Stimulated activated CD8-positive, alpha-beta memory T cell treated with anti-CD3 and anti-CD28 coated beads, Interleukin-15, amount 100 ng/mL, for 4 hours (primary cell): Measurements from ENCODE around the gene TBC1D16.
"Not testable (repeated sequence)": the region's sequence is repeated elsewhere in the genome, so short reads cannot be mapped to it uniquely, and the experiment has no call there.

Experiments
- DNase-seq, 2 donors: peaks; one replicate each; pipeline ENCODE4 v3.0.0-alpha.2; 2020; ENCODE audit warnings: low read depth in 2 of 2

Gene TBC1D16

DNA sequence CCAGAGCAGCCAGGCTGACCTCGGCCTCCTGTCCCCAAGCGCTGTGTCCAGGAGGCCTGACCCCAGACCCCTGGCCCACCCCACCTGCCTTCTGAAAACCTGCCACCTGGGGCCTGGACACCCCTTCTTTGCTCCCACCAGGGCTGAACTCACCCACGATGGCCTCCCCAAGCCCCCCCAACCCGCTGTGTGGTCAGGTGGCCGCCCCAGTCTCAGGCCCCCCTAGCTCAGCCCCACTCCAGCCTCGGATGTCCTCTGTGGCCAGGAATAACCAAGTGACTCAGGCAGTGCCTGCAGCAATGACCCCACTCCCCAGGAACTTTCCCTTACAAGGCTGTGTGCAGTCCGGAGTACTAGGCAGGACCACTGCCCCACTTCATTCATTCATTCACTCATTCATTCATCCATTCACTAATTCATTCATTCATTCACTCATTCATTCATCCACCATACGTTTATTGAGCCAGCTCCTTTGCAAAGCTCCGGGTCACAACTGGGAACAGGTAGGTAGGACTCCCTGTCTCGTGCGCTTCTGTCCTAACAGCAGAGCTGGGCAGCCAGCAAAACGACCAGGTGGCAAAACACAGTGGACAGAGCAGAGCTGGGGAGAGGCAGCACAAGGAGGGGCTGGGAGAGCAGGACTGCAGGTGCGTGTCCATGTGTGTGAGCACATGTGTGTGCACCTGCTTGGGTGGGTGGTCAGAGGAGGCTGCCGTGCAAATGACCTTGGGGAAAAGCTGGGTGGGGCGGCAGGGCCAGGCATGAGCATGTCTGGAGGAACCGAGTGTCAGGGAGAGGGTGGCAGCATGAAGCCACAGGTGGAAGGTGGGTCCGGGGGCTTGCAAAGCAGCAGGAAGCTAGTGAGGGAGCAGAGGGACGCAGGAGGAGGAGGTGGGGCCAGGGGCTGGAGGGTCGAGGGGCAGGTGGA is 120.6 kb downstream of the TBC1D16 start:
- no peak for DNase-seq

DNA sequence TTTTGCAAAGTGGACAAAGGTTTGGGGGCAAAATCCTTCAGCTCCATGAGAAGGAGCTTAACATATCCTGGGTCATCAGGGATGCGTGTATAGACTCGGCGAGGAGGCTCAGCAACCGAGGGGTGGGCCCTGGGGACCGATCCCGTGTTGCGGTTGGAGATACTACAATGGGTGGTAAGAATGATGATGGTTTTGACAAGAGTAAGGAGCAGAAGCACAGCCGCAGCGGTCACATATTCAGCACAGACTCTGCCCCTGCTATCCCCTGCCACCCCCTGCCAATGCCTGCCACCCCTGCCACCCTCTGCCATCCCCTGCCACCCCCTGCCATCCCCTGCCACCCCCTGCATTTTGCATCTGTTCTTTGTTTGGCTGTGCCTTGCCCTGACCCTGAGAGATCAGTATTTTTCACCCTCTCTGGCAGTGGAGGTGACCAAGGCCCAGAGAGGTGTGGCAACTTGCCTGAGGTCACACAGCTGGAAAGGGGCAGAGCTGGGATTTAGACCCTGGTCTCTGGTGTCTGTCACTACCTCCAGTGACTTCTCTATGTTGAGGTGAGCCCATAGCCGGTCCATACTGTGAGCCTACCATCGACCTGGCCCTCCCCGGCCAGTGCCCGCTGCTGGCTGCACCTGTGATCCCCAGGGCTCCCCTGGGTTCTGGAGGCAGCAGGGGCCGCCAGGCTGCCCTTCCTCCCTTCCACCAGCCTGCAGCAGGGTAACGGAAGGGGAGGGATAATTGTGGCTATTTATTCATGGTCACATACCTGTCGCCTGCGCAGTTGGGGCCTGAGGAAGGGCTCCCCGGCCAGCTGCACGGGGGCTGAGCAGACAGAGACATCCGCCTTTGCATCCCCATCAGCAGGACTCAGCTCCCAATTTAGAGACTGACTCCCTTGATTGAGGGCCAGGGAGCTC is 121.5 kb downstream of the TBC1D16 start:
- DNase-seq: no peak

DNA sequence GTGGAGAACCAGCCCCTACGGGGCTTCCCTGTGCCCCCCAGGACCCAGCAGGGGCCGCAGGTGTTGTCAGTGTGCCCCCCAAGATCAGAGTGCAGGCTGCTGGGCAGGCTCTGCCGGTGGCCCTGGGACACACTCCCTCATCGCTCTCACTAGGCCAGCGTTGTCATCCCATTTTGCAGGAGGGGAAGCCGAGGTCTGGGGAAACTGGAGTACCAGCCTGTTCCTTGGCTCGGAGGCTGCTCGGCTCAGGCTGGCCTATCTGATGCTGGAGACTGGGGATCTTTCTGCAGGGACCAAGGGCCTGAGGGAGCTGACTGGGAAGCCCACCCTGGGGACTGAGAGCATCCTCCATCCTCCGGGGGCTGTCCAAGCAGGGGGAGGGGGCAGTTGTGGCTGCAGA is 122.2 kb downstream of the TBC1D16 start:
- DNase-seq: no peak

DNA sequence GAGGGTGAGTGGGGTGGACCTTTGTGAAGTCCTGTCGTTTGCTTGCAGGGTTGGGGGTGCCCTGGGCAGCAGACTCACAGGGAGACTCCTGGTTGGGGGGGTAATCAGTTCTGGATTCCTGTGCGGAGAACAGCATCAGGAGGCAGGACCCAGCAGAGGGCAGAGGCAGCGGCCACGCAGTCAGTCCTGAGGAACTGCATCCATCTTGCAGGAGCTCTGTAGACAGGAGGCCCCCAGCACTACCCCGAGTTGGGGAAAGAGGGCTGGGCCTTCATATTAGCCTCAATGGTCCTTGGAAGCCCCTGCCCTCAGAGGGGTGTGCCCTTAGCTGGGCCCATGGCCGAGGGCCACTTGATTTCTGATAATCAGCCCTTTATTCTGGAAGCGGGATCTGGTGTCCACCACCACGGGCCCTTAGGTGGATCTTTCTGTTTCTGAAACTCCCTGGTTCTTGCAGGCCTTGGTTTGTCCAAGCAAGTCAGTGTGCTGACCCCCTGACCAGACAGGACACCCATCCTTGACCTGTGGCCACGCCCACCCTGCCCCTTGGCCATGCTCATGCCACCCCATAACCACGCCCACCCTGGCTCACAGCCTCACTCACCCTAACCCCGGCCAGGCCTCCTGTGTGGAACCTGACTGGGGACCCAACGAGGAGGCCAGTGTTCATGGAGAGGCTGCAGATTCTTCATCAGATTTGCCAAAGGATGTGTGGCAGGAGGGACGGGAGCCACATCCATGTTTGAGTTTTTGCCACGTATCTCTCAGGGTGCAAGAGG is 122.9 kb downstream of the TBC1D16 start:
- no peak for DNase-seq

DNA sequence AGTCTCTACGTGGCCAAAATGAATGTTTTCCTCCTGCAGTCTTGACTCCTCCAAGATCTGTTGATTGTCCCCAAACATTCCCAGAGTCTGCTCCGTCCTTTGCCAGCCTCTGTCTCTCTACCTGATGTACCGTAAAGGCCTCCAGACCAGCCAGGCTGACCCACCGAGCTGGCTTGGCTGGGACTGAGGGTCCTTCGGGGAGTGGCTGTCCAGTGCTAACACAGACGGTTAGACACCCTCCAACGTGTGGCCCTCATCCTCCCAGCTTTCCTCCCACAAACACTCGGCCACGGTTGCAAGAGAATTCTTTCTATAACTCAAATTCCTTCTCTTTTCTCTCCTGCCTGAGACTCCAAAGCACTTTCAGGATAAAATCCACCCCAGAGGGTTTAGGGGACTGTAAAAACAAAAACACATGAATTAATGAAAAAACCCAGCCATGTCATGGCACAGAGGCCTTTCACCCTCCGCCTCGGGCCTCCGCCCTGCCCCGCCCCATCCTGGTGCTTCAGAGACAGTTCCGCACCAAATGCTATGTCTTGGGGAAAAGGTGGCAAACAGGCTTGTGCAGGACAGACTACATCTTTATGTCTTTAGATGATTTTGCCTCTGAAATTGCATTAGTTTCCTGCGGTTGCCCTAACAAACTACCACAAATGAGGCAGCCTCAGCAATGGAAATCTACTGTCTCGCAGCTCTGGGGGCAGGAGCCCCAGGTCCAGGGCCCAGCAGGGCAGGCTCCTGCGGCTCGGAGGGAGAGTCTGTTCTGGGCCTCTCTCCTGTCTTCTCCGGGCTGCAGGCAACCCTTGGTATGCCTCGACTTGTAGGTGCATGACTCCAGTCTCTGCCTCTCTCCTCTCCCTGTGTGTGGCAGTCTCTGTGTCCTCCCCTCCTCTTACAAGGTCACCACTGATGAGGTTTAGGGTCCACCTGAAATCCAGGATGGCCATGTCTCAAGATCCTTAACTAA is 124.0 kb downstream of the TBC1D16 start:
- DNase-seq: no peak

DNA sequence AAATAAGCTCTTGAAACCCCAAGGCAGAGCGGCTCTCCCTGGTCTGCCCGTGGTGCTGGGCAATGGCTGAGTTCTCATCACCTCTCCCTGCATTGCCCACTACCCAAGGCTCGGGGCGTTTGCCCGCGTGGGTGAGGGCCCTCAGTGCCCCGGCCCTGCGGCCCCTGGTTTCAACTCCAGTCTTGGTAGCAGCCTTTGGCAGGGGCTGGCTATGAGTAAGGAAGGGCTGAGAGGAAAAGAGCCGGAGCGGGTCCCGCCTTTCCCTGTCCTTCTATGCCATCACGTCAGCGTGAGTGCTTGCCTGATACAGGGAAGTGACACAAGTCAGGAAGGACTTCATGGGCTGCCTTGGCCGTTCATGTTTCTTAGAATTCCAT is 124.7 kb downstream of the TBC1D16 start:
- DNase-seq: no peak

DNA sequence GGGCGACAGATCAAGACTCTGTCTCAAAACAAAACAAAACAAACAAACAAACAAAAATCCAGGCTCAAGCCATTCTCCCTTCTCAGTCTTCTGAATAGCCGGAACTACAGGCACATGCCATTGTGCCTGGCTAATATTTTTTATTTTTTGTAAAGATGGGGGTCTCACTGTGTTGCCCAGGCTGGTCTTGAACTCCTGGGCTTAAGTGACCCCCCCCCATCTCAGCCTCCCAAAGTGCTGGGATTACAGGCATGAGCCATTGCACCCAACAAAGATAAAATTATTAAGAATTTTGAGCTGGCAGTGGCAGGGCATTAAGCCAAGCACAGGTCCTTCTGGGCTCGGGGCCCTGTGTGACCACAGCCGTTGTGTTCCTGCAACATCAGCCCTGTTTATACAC is 126.6 kb downstream of the TBC1D16 start:
- DNase-seq: no peak

DNA sequence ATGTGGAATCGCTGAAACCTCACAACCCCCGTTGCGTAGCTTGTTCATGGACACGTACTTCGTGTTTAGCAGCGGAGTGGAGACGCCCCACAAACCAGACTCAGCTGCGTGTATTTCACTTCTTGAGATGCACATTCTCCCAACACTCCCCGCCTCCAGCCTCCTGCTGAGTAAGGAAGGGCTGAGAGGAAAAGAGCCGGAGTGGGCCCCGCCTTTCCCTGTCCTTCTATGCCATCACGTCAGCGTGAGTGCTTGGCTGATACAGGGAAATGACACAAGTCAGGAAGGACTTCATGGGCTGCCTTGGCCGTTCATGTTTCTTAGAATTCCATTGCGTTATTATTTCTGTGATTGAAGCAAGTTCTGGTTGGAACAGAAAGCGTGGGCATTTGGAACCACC is 127.8 kb downstream of the TBC1D16 start:
- DNase-seq: no peak

DNA sequence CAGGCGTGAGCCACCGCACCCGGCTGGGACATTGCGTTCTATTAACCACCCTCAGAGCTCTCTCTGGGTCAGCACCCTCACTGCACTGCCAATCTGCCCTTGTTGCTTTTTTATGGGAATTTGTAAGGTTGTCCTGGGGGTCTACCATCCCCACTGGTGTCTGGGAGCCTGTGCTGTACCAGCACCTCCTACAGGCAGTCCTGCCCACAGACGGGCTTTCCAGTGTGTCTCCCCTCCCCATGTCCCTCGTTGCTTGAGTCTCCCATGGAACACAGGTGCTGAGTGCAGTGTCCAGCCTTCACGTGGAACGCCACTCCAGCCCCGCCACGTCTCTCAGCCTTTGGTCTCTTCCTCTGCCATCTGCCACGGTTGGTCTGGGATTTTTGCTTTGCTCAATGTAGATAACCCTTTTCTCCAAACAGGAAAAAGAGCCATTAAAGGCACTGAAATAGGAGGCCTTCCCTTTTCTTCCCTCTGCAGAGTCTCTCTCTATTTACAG is 128.4 kb downstream of the TBC1D16 start:
- DNase-seq: no peak

DNA sequence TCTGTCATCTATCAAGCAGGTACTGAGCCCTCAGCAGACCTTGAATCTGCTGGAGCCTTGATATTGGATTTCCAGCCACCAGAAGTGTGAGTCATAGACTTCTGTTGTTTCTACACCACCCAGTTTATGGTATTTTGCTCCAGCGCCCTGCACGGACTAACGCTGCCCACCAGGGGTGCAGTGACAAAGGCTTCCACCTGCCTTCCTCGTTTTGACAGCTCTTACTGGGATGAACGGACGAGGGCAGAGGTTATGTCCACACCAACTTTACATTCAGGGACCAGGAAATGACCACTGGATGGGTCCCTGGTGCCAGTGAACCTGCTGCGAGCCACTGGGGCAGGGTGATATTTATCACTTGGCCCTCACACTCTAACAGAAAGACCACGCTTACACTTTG is 129.8 kb downstream of the TBC1D16 start:
- DNase-seq: no peak

DNA sequence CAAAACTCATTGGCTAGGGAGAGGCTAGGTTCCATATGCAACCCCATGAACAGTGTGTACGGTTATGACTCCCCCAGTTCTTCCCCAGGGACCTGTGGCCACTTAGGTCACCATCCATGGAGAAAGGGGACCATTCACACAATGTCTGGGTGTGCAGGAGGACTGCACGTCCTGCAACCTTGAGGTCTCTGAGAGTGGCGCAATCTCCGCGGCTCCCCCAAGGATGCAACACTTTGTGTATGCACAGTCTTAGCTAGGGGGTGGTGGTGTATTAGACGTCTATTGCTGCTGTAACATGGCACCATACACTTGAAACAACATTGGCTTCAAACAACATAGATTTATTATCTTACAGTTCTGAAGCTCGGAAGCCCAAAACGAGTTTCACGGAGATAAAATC is 130.8 kb downstream of the TBC1D16 start:
- no peak for DNase-seq

DNA sequence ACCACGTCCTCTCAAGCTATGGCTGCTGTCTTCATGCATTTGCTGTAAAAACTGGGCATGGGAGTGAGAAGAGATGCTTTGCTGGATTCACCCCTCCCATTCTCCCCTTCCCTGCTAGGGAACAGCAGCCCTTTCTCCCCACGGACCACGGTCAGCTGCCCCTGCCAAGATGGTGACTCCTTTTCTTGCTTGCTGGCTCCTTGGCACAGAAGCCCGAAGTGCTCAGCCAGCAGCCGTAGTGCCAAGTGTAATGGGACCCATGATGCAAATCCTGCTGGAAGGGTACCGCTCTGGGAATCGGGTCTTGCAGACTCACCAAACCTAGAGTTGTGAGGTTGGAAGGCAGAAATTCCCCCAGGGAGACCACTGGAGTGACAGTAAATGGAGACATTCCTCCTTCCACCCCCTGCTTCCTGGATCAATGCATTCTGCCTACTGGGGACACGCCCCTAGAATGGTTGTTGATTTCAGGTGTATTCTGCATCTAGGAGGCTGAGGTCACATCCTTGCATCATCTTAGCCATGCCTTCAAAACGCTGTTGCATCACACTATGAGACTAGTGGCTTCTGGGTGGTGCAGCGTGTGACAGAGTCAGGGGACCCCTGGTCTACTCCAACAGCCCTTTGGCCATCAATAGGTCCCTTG is 133.4 kb downstream of the TBC1D16 start:
- no peak for DNase-seq

DNA sequence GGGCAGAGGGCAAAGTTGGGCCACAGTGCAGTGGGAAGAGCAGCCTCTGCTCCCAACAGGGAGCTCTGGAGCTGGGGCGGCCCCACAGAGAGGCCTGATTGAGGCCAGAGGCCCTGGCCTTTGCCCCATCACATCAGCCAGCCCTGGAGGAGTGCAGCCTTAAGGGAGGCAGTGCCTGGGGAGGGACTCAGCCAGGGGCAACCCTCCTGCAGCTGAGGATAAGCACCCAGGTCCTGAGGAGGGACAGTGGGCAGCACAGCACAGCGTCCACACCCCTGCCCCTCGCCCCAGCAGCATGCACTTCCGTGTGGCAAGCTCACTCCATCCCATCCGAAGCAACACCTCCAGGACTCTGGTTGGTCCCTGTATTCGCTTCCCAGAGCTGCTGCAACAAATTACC is 134.5 kb downstream of the TBC1D16 start:
- DNase-seq: no peak

DNA sequence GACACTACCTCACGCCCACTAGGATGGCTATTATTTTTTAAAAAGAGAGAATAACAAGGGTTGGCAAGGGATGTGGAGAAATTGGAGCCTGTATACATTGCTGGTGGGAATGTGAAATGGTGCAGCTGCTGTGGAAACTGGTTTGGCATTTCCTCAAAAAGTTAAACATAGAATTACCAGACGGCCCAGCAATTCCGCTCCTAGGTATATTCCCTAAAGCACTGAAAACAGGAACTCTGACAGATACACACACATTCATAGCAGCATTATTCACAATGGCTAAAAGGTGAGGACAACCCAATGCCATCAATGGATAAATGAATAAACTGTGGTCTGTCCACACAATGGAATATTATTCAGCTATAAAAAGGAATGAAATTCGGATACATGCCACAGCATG is 136.1 kb downstream of the TBC1D16 start:
- DNase-seq: no peak

DNA sequence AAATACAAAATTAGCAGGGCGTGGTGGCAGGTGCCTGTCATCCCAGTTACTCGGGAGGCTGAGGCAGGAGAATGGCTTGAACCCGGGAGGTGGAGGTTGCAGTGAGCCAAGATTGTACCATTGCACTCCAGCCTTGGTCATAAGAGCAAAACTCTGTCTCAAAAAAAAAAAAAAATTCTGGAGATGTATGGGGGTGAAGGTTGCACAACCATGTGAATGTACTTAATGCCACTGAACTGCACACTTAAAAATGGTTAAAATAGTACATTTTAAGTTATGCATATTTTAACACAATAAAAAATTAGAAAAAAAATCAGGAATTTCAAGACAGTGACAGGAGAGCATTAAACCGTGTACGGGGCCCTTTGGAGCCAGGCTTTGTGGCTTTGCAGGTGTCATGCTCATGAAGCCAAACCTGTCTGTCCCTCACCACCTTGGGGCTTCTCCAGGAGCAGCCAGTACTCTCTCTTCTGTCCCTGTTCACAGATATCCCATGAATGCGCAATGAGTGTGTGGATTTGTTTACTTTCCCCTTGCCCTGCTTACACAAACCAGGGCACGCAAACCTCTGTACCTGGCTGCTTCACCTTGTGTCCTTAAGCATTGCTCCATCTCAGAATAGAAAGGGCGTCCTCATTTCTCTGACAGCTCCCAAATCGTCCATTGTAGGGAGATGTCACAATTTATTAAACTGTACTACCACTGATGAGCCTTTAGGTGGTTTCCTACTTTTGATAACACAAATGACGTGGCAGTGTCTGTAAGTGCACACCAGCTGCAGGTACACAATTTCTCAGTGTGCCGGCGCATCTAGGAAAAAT is 138.2 kb downstream of the TBC1D16 start:
- DNase-seq: no peak

DNA sequence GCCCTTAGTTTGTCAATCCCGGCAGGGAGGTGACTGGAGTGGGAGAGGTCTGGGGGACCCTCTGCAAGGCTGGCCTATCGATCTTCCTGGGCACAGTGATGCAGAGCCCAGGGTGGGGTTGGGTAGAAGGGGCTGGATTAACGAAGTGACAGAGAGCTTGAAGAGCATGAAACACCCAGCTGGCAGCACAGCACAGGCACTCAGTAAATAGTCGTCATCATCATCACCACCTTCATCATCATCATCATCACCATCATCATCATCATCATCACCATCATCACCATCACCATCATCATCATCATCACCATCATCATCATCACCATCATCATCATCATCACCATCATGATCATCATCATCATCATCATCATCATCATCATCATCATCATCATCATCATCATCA is 142.2 kb downstream of the TBC1D16 start:
- not testable (repeated sequence) for DNase-seq

DNA sequence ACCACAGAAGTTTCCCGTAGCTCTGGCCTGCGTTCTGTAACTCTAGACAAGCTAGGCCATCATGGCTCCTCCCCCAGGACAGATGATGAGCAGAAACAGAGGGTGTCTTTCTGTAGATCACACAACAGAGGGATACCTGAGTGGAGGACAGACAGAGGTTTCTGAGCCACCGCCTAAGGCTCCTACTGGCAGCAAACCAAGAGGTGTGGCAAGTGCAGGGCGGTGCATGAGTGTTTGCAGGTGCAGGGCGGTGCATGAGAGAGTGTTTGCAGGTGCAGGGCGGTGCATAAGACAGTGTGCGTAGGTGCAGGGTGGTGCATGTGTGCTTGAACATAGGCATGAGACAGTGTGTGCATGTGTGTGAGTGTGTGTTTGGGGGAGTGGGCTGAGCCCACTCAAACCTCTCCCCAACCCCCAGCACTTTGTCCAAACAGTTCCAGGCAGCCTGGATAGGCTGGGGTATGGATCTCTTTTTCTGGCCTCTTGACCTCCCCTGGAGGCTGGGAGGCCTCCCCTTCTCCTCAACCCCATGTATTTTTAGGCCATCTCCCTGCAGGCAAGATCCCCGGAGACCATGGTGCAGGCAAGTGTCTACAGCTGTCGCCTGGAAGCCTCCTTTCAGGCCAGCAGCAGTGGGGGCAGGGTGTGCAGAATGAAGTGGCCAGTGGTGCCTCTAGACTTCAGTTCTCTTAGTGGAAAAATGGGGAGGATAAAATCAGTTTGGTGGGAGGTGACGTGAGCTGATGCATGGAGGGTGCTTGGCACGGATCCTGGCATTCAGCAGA is 143.0 kb downstream of the TBC1D16 start:
- no peak for DNase-seq

DNA sequence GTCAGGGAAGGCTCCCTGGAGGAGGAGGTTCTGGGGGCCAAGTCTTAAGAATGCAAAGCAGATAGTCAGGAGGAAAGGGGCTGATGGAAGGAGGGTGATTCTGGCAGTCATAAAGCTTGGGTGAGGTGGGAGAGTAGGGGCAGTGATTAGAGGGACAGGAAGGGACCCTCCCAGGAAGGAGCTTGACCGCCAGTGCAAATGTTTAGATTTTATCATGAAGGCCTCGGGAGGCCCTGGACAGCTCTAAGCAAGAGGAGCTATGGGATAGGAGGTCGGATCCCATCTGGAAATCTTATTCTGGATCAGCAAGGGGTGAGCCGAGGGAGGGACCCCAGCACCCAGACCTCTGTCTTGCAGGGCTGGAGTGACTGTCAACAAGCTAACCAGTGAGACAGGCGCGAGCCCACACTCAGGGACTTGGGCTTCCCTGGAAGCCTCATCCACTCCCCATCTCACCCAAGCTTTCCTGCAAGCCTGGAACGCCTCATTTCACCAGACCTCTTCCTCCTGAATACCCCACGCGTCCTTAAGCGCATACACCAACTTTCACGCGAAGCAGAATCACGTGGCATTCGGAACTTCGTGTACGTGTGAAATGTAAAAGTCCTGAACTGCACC is 144.4 kb downstream of the TBC1D16 start:
- no peak for DNase-seq
